Astrocyte of the spinal cord (primary cell): ENCODE data around the gene GAREM1.
"Not testable (repeated sequence)": the region's sequence is repeated elsewhere in the genome, so short reads cannot be mapped to it uniquely, and the experiment has no call there.

ENCODE experiments used
- DNase-seq: peaks from one replicate; pipeline ENCODE4 v3.0.0; 2011; ENCODE audit warnings: low read depth, low spot score
- H3K4me3 ChIP-seq: 2 replicates; pipeline ENCODE4 v1.5.1; 2011; ENCODE audit warnings: low read depth, mild to moderate bottlenecking, low read length, moderate library complexity
- in situ Hi-C: cut with HindIII; loops from 2 replicates; pipeline ENCODE4 v1.10.0; 2017; ENCODE audit warnings: low sequenced_read_pairs
- TF ChIP-seq, protein P1 (sequence below): IDR thresholded peaks from 2 replicates; pipeline ENCODE4 v1.5.1; 2012; ENCODE audit warnings: low read depth, mild to moderate bottlenecking, low read length, inconsistent platforms

Gene GAREM1

DNA sequence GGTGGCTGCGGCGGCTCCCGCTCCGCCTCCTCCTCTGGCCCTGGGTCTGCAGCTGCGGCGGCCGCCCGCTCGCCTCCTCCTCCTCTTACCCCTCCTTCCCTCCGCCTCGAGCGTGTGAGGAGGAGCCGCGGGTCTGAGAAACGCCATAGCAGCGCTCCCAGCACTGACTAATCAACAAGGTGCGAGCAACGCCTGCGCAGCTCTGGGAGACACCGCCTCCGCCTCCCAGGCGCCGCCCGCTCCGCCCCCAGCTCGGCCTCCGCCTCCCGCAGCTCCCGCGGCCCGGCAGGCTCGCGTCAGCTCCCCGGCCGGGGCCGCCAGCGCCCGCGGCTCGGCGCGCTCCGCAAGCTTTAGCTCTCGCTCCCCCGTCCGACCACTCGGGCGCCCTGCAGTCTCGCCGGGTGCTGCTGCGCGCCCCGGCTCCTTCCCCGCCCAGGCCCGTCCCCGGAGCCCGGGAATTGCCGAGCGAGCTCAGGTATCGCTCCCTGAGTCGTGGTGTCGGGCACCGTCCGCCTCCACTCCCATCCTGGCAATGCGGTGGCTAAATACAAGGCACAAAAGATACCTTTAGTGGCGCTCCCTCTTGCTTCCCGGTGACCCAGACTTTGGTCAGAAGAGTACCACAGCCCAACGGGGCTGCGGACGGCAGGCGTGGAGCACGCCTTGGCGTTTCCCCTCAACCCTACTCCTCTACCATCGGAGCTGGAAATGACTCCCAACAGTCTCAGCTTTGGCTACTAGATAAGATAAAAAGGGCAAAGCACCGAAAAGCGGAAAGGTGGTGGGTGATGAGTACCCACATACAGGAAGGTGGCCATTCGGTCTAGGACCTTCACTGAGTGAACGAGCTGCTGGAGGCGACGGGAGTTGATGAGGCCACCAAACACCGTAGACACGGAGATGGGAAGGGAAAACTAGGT is at the start of gene GAREM1:
TSS of gene GAREM1 (minus strand) at position 169 of the 920 bp plus-strand sequence. CDS start 454 bp downstream, outside the sequence.
- TF ChIP-seq, protein P1, sequence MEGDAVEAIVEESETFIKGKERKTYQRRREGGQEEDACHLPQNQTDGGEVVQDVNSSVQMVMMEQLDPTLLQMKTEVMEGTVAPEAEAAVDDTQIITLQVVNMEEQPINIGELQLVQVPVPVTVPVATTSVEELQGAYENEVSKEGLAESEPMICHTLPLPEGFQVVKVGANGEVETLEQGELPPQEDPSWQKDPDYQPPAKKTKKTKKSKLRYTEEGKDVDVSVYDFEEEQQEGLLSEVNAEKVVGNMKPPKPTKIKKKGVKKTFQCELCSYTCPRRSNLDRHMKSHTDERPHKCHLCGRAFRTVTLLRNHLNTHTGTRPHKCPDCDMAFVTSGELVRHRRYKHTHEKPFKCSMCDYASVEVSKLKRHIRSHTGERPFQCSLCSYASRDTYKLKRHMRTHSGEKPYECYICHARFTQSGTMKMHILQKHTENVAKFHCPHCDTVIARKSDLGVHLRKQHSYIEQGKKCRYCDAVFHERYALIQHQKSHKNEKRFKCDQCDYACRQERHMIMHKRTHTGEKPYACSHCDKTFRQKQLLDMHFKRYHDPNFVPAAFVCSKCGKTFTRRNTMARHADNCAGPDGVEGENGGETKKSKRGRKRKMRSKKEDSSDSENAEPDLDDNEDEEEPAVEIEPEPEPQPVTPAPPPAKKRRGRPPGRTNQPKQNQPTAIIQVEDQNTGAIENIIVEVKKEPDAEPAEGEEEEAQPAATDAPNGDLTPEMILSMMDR = peak; percentile 68
- DNase-seq = peak; percentile 99
- in situ Hi-C loops = no loop called here
- H3K4me3 ChIP-seq = peak within 1 kb of the TSS; percentile 62

DNA sequence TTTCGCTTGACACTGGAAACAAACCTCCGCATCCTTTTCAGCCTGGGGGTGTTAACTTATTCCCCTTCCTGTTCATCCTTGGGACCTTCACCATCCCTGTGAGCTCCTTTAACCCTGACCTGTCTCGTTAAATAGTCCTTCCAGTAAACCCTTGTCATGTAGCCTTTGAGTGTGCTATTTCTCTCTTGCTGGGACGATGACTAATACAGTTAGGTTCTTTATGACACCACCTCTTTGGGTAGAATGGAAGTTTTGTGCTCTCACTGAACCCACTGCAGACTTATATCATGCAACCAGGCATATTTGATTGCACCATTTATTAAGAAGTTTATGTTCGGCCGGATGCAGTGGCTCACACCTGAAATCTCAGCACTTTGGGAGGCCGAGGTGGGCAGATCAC is 40.5 kb upstream of the GAREM1 start:
- no peak for DNase-seq
- TF ChIP-seq, protein P1 = no peak
- H3K4me3 ChIP-seq = no peak overlapping the region
- in situ Hi-C loops = no loop called here

DNA sequence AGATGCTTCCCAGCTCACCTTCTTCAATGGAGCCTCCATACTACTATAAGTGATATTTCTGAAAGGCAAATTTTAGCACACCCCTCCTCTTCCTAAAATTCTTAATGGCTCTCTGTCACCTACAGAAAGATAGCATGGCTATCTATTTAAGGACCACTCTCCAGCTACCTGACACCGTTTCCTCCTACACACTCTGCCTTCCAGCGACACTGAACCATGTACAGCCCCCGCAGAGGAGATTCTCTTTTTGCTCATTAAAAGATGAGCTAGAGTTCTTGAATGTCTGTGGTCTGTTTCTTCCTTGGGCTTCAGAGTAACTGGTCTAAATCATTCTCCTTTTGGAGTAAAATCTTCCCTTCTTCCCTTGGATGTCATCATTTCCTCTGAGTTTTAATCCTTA is 38.4 kb upstream of the GAREM1 start:
- TF ChIP-seq, protein P1 = no peak
- no peak overlapping the region for H3K4me3 ChIP-seq
- in situ Hi-C loops = no loop called here
- no peak for DNase-seq

DNA sequence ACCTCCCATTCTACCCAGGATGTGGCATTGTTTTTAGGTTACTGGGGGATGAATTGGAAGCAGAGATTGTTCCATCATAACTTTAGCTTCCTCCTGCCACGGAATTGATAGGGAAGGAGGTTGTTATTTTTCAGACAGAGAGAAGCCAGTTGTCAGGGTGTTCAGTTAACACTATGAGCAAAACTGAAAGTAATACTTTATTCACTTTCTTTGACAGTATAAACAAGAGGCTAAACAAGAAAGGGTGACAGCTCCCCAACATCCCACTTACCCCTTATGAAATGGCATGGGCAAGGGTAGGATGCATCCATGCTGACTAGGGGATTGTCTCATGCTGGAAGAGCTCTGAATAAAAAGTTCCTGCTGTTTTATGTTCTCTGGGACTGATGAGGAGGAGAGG is 36.4 kb upstream of the GAREM1 start:
- TF ChIP-seq, protein P1 = no peak
- in situ Hi-C loops = no loop called here
- no peak overlapping the region for H3K4me3 ChIP-seq
- DNase-seq = no peak

DNA sequence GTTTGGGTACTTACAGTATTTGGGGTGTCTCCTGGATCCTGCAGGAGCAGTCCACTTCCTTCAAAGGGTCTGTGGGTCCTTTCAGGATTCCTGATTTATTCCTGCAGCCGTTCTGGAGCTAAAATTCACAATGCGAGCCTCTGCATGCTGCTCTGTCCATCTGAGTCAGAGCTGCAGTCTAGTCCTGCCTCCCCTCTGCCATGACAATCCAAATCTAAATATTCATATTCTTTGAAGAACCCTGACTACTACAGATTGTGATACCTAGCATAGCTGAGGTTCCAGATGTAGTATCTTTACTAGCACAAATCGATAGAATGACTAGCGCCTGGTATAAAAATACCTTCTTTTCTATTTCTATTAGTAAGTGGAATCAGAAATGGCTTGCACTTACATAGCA is 31.3 kb upstream of the GAREM1 start:
- TF ChIP-seq, protein P1 = no peak
- in situ Hi-C loops = no loop called here
- no peak overlapping the region for H3K4me3 ChIP-seq
- DNase-seq = no peak

DNA sequence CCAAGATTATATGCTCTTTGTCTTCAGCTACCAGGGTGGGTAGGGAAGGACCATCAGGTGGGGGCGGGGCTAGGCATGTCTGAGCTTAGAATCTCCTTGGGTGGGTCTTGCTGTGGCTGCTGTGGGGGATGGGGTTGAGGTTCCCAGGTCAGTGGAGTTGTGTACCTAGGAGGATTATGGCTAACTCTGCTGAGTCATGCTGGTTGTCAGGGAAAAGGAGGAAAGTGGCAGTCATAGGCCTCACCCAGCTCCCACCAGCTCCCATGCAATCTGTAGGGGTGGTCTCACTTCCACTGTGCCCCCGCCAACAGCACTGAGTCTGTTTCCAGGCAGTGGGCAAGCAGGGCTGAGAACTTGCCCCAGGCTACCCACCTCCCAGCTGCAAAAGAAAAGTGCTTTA is 30.6 kb upstream of the GAREM1 start:
- DNase-seq, H3K4me3 ChIP-seq, in situ Hi-C loops: not testable (repeated sequence)

DNA sequence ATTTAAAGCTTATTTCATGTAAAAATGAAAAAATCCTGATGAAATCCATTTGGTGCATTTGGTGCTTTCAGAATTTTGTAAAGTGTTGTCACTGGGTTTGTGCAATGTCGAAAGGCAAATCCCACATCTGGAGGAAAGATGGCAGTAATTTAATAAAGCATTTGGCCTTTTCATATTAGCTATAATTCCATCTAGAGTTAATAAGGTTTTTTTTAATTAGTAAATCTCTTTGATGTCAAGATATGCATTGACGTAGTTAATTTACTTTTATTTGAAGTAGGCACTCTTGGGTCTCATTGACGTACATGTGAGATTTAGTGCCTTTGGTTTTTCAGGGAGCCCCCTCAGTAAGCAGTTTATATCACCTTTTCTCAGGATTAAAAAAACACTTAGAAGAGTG is 12.3 kb upstream of the GAREM1 start:
- in situ Hi-C loops = no loop called here
- no peak for DNase-seq
- TF ChIP-seq, protein P1 = no peak
- no peak overlapping the region for H3K4me3 ChIP-seq
